Loucy (cell line): Measurements from ENCODE around the gene NR2C2.

Source experiments
- EZH2phosphoT487 ChIP-seq: fragments of 200-600 bp; IDR thresholded peaks from 2 replicates; pipeline ENCODE4 v1.6.1; 2018; ENCODE audit warnings: antibody characterized with exemption, mild to moderate bottlenecking, moderate library complexity, borderline replicate concordance
- TF ChIP-seq, protein P1 (sequence below): fragments of 200-600 bp; sonication (generic); conservative IDR thresholded peaks from 2 replicates; pipeline ENCODE4 v1.5.1; 2014; ENCODE audit warnings: mild to moderate bottlenecking, antibody characterized with exemption, low read length

DNA sequence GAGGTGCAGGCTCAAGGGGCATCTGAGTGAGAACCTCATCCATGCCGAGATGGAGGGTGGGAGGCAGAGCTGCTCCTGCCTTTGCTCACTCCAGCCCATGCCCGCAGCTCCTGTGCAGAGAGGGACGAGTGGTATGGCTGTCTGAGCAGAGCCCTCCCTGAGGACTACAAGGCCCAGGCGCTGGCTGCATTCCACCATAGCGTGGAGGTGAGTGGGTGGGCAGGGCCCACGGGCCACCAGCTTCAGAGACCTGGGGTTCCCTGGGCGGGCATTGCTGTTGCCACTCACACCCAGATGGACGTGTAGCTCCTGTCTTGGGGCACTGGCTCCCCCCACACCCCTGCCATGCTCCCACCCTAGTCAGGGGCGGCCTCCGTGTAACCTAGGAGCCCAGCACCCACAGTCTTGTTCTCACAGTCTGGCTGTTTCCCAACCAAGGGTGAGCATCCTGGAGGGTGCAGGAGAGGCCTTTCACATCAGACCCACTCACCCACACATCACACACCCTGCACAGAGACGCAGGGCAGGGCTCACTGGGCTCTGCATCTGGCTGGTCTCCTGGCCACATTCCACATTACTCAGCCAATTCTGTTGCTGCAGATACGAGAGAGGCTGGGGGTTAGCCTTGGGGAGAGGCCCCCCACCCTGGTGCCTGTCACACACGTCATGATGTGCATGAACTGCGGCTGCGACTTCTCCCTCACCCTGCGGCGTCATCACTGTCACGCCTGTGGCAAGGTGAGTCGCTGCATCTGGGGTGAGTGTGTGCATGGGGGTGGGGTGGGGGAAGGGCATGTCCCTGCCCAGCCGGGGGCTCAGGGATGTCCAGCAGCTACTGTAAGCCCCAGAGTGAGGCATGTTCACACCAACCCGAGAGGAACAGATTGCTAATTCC is 25.3 kb upstream of the NR2C2 start:
- TF ChIP-seq, protein P1, sequence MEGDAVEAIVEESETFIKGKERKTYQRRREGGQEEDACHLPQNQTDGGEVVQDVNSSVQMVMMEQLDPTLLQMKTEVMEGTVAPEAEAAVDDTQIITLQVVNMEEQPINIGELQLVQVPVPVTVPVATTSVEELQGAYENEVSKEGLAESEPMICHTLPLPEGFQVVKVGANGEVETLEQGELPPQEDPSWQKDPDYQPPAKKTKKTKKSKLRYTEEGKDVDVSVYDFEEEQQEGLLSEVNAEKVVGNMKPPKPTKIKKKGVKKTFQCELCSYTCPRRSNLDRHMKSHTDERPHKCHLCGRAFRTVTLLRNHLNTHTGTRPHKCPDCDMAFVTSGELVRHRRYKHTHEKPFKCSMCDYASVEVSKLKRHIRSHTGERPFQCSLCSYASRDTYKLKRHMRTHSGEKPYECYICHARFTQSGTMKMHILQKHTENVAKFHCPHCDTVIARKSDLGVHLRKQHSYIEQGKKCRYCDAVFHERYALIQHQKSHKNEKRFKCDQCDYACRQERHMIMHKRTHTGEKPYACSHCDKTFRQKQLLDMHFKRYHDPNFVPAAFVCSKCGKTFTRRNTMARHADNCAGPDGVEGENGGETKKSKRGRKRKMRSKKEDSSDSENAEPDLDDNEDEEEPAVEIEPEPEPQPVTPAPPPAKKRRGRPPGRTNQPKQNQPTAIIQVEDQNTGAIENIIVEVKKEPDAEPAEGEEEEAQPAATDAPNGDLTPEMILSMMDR, result no peak
- no peak for TF ChIP-seq EZH2phosphoT487
